Measurements from ENCODE around the gene CCL19.
"Not testable (repeated sequence)": the region's sequence is repeated elsewhere in the genome, so short reads cannot be mapped to it uniquely, and the experiment has no call there.

The CCL19 gene

DNA sequence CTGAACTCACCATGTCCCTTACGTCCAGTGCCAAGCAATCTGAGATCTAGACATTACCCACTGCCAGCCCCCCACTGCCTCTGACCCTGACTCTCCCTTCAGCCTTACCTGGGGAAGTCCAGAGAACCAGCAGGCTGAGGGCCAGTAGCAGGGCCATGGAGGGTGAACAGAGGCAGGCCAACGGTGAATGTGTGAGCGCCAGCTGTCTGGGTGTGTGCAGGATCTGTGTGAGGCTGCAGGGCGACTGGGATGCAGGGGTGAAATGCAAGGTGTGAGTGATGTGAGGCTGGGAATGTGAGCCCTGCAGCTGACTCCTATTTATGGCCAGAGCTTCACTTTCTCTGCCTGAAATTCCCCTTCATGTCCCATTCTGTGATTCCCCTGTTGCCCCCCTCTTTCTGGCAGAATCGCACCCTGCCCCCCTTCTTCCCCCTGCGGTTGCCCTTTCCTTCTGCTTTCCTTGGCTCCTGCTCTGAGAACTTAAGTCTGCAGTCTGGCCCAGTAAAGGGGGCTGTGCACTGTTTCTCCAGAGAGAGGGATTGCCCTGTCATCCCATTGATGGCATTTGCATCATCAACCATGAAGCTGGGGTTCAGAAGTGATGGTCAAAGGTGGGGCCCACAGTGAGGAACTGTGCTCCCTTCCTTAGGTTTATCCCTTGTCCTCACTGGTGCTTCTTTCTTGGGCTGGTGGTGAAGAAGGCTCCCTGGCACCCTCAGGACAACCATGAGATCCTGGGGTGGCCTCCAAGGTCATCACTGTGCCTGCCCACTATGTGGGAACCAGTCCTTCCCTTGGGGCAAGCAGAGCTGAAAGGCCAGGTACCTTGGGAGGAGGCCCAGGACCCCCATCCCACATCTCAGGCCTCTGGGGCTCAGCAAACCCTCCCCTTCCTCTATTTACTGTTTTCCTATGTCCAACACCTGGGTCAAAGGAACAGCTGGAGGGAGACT, at the start of gene CCL19:
Gene CCL19, minus strand, starts transcription at position 294 of the 953 bp plus-strand sequence. Its CDS starts 137 bp downstream, at position 157.
- H3K36me3 ChIP-seq (replicated peaks; ENCODE audit: low read depth, low read length) = no peaks in the 10 kb centered on the region
- no peak within 1 kb of the TSS for H3K9ac ChIP-seq (ENCODE audit: low read length)
- peaks cover 17% of the 10 kb centered on the region for H3K4me1 ChIP-seq (ENCODE audit: low read length)
- no peak for TF ChIP-seq EZH2phosphoT487 (IDR thresholded peaks at IDR 0.05; ENCODE audit: low read depth)
- TF ChIP-seq, protein P1, sequence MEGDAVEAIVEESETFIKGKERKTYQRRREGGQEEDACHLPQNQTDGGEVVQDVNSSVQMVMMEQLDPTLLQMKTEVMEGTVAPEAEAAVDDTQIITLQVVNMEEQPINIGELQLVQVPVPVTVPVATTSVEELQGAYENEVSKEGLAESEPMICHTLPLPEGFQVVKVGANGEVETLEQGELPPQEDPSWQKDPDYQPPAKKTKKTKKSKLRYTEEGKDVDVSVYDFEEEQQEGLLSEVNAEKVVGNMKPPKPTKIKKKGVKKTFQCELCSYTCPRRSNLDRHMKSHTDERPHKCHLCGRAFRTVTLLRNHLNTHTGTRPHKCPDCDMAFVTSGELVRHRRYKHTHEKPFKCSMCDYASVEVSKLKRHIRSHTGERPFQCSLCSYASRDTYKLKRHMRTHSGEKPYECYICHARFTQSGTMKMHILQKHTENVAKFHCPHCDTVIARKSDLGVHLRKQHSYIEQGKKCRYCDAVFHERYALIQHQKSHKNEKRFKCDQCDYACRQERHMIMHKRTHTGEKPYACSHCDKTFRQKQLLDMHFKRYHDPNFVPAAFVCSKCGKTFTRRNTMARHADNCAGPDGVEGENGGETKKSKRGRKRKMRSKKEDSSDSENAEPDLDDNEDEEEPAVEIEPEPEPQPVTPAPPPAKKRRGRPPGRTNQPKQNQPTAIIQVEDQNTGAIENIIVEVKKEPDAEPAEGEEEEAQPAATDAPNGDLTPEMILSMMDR (IDR thresholded peaks at IDR 0.05; ENCODE audit: low read depth, low read length) = no peak
- no peak within 1 kb of the TSS for H3K4me2 ChIP-seq (ENCODE audit: low read length)
- H4K20me1 ChIP-seq (ENCODE audit: insufficient read depth, low read length) = no peaks in the 10 kb centered on the region
- no peak within 1 kb of the TSS for H2AFZ ChIP-seq (ENCODE audit: low read depth, low read length)
- H3K27me3 ChIP-seq (ENCODE audit: low read depth, low read length) = no peaks in the 10 kb centered on the region
- H3K27ac ChIP-seq (ENCODE audit: low read length) = no peak within 1 kb of the TSS
- H3K79me2 ChIP-seq (ENCODE audit: low read length) = no peaks in the 10 kb centered on the region
- no peaks in the 10 kb centered on the region for H3K9me3 ChIP-seq (ENCODE audit: insufficient read depth, low read length)
- H3K4me3 ChIP-seq (ENCODE audit: low read length) = no peak within 1 kb of the TSS

GRCh38 chr9:34740176-34740575, 49.1 kb upstream of the CCL19 start:
- H3K36me3 ChIP-seq (replicated peaks; ENCODE audit: low read depth, low read length); H3K4me2 ChIP-seq (ENCODE audit: low read length); H2AFZ ChIP-seq (ENCODE audit: low read depth, low read length); H4K20me1 ChIP-seq (ENCODE audit: insufficient read depth, low read length); H3K9me3 ChIP-seq (ENCODE audit: insufficient read depth, low read length); H3K27ac ChIP-seq (ENCODE audit: low read length); H3K79me2 ChIP-seq (ENCODE audit: low read length); H3K9ac ChIP-seq (ENCODE audit: low read length); H3K4me3 ChIP-seq (ENCODE audit: low read length): not testable (repeated sequence)
- Histone ChIP-seq H3K27me3 (ENCODE audit: low read depth, low read length) (peaks cover 12% of the 10 kb centered on the region), H3K4me1 (ENCODE audit: low read length) (peaks cover 11% of the 10 kb centered on the region; the same call in 1 of the 2 replicates)

DNA sequence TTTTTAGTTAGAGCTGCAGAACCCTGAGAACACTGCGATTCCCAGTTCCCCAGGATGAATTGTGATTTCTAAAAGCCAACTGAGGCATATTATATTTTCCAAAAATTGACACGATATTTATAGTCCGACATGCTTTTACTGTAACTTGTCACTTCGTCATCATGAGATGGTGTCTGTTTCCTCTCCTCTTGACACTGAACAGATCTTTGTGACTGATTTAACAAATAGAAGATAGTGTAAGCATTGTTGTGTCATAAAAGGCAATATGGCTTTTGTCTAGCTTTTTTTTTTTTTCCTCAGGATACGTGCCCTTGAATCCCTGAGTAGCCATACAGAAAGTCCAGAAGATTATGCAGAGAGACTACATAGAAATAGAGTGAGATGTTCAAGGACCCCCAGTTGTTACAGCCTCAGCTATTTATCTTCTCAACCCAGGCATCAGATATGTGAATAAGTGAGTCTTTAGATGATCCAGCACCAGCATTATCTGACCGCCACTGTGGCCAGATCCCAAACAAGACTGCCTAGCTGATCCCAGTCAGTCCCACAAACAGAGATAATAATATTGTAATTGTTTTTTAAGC, 46.7 kb upstream of the CCL19 start:
- no peak overlapping the region for H3K9ac ChIP-seq (ENCODE audit: low read length)
- no peaks in the 10 kb centered on the region for H3K9me3 ChIP-seq (ENCODE audit: insufficient read depth, low read length)
- peaks cover 11% of the 10 kb centered on the region; the same call in 1 of the 2 replicates for H3K4me1 ChIP-seq (ENCODE audit: low read length)
- no peak overlapping the region for H3K4me3 ChIP-seq (ENCODE audit: low read length)
- H4K20me1 ChIP-seq (ENCODE audit: insufficient read depth, low read length) = no peaks in the 10 kb centered on the region
- H3K4me2 ChIP-seq (ENCODE audit: low read length) = no peak overlapping the region
- TF ChIP-seq, protein P1 (IDR thresholded peaks at IDR 0.05; ENCODE audit: low read depth, low read length) = no peak
- no peak for TF ChIP-seq EZH2phosphoT487 (IDR thresholded peaks at IDR 0.05; ENCODE audit: low read depth)
- peaks cover 2% of the 10 kb centered on the region; the same call in 1 of the 2 replicates for H3K27me3 ChIP-seq (ENCODE audit: low read depth, low read length)
- no peak overlapping the region for H2AFZ ChIP-seq (ENCODE audit: low read depth, low read length)
- no peak overlapping the region for H3K27ac ChIP-seq (ENCODE audit: low read length)
- no peaks in the 10 kb centered on the region for H3K36me3 ChIP-seq (replicated peaks; ENCODE audit: low read depth, low read length)
- no peaks in the 10 kb centered on the region for H3K79me2 ChIP-seq (ENCODE audit: low read length)

DNA sequence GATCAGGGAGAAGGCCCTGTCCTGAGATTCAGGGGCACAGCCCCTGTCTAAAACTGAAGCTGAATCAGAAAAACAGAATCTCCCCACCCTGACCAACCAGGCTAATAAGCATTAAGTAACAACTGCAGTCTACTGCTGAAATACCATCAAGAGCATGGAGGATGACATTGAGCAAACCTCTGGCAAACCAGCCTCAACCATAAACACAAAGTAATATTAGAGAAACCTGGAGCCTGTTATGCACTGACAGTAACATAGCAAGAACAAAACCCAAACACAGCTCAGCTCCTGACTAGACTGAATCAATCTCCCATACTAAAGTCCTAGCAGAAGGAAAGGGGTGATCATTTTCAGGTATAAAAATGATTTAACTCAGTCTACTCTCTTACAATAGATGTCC, 43.6 kb upstream of the CCL19 start:
- Histone ChIP-seq H3K4me2 (ENCODE audit: low read length) (no peak overlapping the region), H3K79me2 (ENCODE audit: low read length) (no peaks in the 10 kb centered on the region), H3K9me3 (ENCODE audit: insufficient read depth, low read length) (no peaks in the 10 kb centered on the region), H3K9ac (ENCODE audit: low read length) (no peak overlapping the region), H3K4me3 (ENCODE audit: low read length) (no peak overlapping the region), H3K4me1 (ENCODE audit: low read length) (peaks cover 11% of the 10 kb centered on the region; the same call in 1 of the 2 replicates), H3K27me3 (ENCODE audit: low read depth, low read length) (peaks cover 2% of the 10 kb centered on the region; the same call in 1 of the 2 replicates), H3K36me3 (replicated peaks; ENCODE audit: low read depth, low read length) (no peaks in the 10 kb centered on the region), H3K27ac (ENCODE audit: low read length) (no peak overlapping the region), H4K20me1 (ENCODE audit: insufficient read depth, low read length) (no peaks in the 10 kb centered on the region), H2AFZ (ENCODE audit: low read depth, low read length) (no peak overlapping the region)
- no peak for TF ChIP-seq EZH2phosphoT487 (IDR thresholded peaks at IDR 0.05; ENCODE audit: low read depth)
- TF ChIP-seq, protein P1 (IDR thresholded peaks at IDR 0.05; ENCODE audit: low read depth, low read length) = no peak
